Right ventricle myocardium inferior (tissue), 1 donor: Measurements from ENCODE around the gene ABRACL. TPM values are rescaled to one million over a fixed set of nuclear protein-coding genes. Genes with fewer than 3 reads are reported as not detected.
A peak's percentile ranks its signal among the peaks of the same experiment; 100 is the strongest.
"Not testable (repeated sequence)": the region's sequence is repeated elsewhere in the genome, so short reads cannot be mapped to it uniquely, and the experiment has no call there.

ENCODE experiments used
- ATAC-seq: fragments of 200-7000 bp; cut with Tn5 transposase; one replicate; pipeline ENCODE4 v1.9.1; 2020; ENCODE audit warnings: mild to moderate bottlenecking, moderate library complexity
- DNase-seq: peaks from one replicate; pipeline ENCODE4 v3.0.0; 2021; ENCODE audit errors: missing footprints
- intact Hi-C: fragments of 100-400 bp; cut with DNase I; formaldehyde crosslinking; loops from one replicate; pipeline ENCODE4 v1.11.0; 2022
- total RNA-seq: library from RNA; stranded (reverse); fragmentation: NEBNext Ultra II Directional; extraction: Animal tissue kit (Norgen Biotek cat#: 25700); gene quantifications from one replicate; pipeline ENCODE4 v1.2.1, GENCODE V29; 2021
- donor health status: DM: no; HTN: yes; CAD: no; lungs with severe emphysema.

Gene ABRACL
- total RNA-seq, 1 donor from 2014 or later: 7.9 TPM

GRCh38 chr6:139047677-139048076 lies 19.1 kb downstream of the ABRACL start:
- ATAC-seq: no peak
- no peak for DNase-seq
- intact Hi-C loops: no loop called here

GRCh38 chr6:139048912-139049311 lies 20.4 kb downstream of the ABRACL start:
- DNase-seq, ATAC-seq, intact Hi-C loops: not testable (repeated sequence)

- ATAC-seq, intact Hi-C loops, DNase-seq: not testable (repeated sequence)
These were observed 21.7 kb downstream of the ABRACL start for GRCh38 chr6:139050131-139050769.

- intact Hi-C loops: no loop called here
- DNase-seq (no peak), ATAC-seq (no peak)
These were observed 22.3 kb downstream of the ABRACL start for GRCh38 chr6:139050770-139051313.

GRCh38 chr6:139051396-139052060 lies 23.0 kb downstream of the ABRACL start:
- DNase-seq: no peak
- ATAC-seq: no peak
- intact Hi-C loops: no loop called here

GRCh38 chr6:139053382-139053781 lies 24.8 kb downstream of the ABRACL start:
- intact Hi-C loops: no loop called here
- ATAC-seq: no peak
- DNase-seq: no peak

- intact Hi-C loops: no loop called here
- ATAC-seq: no peak
- no peak for DNase-seq
These were observed 25.5 kb downstream of the ABRACL start for GRCh38 chr6:139054001-139054400.

- DNase-seq: no peak
- no peak for ATAC-seq
- intact Hi-C loops: no loop called here
These were observed 27.2 kb downstream of the ABRACL start for GRCh38 chr6:139055709-139056108.

- intact Hi-C loops: no loop called here
- ATAC-seq: no peak
- no peak for DNase-seq
These were observed 29.5 kb downstream of the ABRACL start for GRCh38 chr6:139058029-139058428.

- no peak for DNase-seq
- no peak for ATAC-seq
- intact Hi-C loops: no loop called here
These were observed 31.8 kb downstream of the ABRACL start for GRCh38 chr6:139060332-139060731.

GRCh38 chr6:139062932-139063646 lies 34.5 kb downstream of the ABRACL start:
- intact Hi-C loops: no loop called here
- ATAC-seq (no peak), DNase-seq (no peak)

GRCh38 chr6:139064981-139065665 lies 36.6 kb downstream of the ABRACL start:
- DNase-seq: no peak
- intact Hi-C loops: no loop called here
- ATAC-seq: no peak

- intact Hi-C loops: no loop called here
- peak; percentile 91 for ATAC-seq
- DNase-seq: no peak
These were observed 37.5 kb downstream of the ABRACL start for GRCh38 chr6:139066080-139066479.

- ATAC-seq (no peak), DNase-seq (no peak)
- intact Hi-C loops: no loop called here
These were observed 40.3 kb downstream of the ABRACL start for GRCh38 chr6:139068846-139069245.

GRCh38 chr6:139073118-139073517 lies 44.6 kb downstream of the ABRACL start:
- no peak for DNase-seq
- no peak for ATAC-seq
- intact Hi-C loops: no loop called here

GRCh38 chr6:139079018-139079417 lies 50.5 kb downstream of the ABRACL start:
- no peak for DNase-seq
- ATAC-seq: no peak
- intact Hi-C loops: no loop called here

GRCh38 chr6:139080255-139080920 lies 51.8 kb downstream of the ABRACL start:
- intact Hi-C loops: no loop called here
- DNase-seq: no peak
- peak; percentile 75 for ATAC-seq

GRCh38 chr6:139081471-139081870 lies 52.9 kb downstream of the ABRACL start:
- intact Hi-C loops: no loop called here
- ATAC-seq (no peak), DNase-seq (no peak)

GRCh38 chr6:139082370-139082769 lies 53.8 kb downstream of the ABRACL start:
- intact Hi-C loops: no loop called here
- no peak for DNase-seq
- ATAC-seq: peak; percentile 50
